GM21717 (cell line): ENCODE measurements around the gene LRRIQ4.

Experiments used
- ATAC-seq: cut with Tn5 transposase; IDR thresholded peaks from one replicate; pipeline ENCODE4 v1.9.1; 2021; ENCODE audit warnings: mild to moderate bottlenecking, moderate library complexity; ENCODE audit not compliant: unreplicated experiment

Gene LRRIQ4

DNA sequence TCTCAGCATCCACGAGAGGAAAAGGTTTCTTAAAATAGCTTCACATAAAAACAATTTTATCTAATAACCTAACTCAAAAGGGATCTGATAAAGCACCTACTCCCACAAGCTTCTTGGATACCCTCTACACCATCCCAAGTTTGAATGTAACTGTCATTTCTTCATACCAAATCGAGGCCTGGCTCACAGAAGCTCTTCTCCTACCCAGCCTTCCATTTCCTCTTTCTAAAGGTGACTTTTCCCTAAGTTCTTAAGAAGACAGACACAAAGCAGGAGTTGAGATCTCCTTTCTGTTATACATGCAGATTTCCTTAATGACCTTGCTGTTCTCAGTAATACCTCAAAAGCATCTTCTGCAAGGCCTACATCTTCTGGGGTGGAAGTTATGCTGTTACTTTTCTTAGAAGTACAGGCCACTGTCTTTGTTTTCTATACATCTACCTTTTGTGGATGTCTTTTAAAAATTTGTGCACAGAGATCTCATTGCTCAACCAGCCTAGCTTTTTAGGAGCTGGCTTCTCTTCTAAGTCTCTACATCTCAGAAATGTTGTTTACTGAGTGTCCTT, 3.4 kb upstream of the LRRIQ4 start:
- no peak for ATAC-seq

DNA sequence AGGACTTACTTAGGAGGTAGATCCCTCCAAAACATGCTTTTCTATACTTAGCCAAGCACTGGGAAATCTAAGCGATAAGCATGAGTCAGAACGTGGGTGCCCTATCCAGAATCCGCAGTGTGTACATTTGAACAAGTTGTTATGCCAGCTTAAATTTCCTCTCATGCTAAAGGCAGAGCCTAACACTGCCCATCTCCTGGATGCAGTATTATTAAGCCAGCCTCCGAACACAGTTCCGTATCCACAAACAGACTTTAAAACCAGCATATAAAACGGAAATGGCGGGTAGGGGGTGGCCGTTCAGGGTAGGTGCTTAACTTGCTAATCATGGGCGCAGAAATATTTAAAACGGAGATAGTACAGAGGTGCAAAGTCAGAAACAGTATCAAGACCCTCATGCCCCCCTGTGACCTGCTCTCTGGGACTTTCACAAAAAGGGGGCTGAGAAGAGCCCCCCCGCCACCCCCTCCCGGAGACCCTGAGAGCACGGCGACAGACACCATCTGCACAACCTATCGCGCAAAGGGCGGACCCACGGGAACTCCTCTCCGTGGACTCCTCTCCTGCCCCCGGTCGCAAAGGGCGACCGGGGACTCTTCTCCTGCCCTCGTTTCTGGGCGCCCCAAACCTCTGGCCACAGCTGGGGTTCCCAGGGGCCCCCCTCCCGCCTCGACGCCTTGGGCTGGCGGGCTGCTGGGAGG, 889 bp upstream of the LRRIQ4 start:
- no peak for ATAC-seq

DNA sequence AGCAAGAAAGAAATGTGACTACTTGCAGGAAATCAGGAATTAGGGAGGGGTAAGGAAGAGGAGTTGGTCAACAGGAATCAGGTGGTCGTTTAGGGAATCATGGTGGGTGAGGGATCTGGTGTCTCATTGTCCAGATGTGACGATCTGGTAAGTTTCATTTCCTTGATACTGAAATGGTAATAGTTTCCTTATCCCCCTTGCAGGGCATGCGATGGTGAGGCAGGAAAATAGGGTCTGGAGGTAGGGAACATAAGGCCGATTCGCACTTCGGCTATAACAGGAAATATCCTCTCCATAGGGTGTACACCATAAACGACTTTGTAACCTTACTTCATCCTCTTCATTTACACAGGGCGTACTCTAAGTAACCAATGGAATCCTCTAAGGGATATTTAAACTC, 608 bp downstream of the LRRIQ4 start:
- ATAC-seq: no peak

DNA sequence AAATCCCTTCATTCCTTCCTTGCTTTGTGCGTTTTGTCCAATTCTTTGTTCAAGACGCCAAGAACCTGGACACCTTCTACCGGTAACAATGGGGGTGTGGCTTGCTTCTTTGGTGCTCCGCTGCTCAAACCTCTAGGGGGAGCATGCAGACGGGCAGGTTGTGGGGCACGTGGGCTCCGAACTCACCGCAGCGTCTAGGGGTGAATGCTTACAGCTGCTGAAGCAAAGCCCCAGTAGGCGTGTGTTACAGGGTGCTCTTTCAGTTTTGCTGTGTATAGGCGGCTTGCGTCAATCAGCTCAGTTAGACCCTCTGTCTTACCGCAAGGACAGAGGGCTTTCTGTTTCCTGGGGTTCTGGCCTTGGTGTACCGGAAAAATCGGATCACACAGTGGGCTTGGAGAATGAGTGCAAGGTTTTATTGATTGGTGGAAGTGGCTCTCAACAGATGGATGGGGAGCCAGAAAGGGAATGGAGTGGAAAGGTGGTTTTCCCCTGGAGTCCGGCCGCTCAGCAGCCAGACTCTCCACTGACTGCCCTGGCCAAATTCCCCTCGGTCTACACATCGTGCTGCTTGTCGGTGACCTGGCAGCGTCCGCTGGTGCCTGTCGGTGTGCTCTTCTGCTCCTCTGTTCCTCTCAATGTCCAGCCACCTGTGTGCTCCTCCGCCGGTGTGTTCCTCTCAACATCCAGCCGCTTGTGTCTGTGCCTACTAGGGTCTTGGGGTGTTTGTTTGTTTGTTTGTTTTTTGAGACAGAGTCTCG, 1.3 kb downstream of the LRRIQ4 start:
- peak; percentile 88 for ATAC-seq

DNA sequence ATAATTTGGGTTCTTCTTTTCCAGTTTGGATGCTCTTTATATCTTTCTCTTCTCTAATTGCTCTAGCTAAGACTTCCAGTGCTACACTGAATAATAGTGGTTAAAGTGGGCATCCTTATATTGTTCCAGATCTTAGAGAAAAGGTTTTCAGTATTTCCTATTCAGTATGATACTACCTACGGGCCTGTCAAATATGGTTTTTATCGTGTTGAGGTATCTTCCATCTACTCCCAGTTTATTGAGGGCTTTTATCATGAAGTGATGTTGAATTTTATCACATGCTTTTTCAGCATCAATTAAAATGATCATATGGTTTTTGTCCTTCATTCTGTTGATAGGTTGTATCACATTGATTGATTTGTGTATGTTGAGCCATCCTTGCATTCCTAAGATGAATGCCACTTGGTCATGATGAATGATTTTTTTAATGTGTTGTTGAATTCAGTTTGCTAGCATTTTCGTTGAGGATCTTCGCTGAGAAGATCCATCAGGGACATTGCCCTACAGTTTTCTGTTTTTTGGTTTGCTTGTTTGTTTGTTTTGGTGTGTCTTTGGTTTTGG, 3.0 kb downstream of the LRRIQ4 start:
- ATAC-seq: no peak

DNA sequence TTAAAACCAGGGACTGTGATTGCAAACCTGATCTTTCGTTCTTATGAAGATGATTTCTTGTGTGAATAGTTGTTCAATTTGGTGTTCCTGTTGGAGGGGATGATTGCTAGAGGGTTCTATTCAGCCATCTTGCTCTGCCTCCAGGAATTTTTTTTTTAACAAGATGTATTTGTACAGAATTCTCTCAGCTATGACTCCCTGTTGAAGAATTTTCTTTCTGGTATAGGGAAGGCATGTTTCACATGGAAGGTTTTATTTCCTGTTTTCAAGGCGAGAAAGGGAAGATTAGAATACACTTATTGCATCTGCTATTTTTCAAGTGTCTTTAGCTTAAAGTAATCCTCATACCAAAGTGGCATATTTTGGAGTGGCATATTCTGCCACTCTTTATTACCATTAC, 5.6 kb downstream of the LRRIQ4 start:
- no peak for ATAC-seq

DNA sequence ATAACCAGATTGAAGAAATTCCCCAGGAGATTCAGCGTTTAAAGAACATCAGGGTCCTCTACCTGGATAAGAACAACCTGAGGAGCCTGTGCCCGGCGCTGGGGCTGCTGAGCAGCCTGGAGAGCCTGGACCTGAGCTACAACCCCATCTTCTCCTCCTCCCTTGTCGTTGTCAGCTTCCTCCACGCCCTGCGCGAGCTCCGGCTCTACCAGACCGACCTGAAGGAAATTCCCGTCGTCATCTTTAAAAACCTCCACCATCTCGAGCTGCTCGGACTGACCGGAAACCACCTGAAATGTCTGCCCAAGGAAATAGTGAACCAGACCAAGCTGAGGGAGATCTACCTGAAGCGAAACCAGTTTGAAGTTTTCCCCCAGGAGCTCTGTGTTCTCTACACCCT, 9.4 kb downstream of the LRRIQ4 start:
- ATAC-seq: no peak

DNA sequence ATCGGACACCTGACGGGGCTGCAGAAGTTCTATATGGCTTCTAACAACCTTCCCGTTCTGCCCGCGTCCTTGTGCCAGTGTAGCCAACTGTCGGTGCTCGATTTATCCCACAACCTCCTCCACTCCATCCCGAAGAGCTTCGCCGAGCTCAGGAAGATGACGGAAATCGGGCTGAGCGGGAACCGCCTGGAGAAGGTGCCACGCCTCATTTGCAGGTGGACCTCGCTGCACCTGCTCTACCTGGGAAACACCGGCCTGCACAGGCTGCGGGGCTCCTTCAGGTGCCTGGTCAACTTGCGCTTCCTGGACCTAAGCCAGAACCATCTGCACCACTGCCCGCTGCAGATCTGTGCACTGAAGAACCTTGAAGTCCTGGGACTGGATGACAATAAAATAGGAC, 9.9 kb downstream of the LRRIQ4 start:
- no peak for ATAC-seq

DNA sequence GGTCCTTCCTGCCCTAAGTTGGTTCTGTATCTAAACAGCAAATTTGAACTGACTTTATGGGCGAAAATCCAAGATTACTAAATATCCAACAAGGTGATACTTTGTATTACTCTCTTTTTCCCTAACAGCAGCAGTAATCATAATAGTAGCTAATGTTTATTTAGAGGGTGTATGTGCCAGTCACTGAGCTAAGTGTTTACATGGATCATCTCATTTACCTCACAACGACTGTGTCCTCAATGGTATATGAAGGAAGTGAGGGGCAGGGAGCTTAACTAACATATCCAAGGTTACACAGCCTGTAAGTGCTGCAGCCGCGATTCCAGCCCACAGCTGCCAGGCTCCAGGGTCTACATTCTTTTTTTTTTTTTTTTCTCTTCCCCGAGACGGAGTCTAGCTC, 10.3 kb downstream of the LRRIQ4 start:
- no peak for ATAC-seq

DNA sequence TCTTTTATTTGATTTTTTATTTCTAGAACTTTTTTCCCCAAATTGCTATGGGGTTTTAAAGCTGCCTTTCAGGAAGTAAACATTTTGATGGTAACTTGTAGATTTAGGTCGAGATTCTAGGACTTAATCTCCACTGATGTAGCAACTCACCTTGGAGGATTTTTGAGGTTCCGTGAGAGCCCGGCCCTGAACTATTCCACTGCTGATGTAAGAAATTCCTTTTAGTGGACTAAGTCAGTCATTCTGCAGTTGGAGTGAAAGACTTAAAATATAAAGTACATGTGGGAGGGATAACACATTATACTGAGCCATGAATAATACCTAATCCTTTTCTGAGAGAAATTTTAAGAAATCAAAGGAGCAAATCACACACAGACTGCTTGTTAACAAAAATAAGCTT, 12.6 kb downstream of the LRRIQ4 start:
- ATAC-seq: no peak

DNA sequence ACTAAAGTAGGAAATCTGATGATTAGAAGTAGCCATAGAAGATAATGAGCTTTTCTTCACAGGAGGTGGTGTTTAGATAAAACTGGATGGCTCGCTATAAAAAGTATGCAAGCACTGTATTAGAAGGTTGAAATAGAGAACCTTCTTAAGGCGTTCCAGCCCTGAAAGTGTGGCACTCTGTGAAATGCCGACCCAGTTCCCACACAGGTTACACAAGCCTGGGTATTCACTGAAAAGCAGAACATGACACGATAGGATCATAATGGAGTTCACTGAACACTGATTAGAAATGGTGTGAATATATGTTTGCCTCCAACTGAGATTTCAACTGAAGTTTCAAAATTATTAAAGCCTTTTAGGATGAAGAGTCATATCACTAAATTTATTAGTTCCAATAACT, 15.0 kb downstream of the LRRIQ4 start:
- no peak for ATAC-seq

DNA sequence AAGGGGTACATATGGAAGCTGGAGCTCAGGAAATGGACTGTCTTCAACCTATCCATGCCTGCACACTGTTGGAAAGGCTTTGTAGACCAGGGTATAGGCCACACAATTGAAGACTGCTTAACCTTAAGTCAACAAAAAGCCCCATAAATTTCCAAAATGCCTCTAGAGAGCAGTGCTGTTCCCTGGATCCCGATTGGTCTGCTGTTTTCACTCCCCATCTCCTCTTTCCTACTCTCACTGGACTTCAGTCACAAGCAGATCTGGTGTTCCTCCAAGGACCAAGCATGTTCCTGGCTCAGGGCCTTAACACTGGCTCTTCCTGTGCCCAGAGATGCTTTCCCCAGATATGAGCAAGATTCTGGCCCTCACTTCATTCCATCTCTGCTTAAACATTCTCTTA, 22.9 kb downstream of the LRRIQ4 start:
- ATAC-seq: no peak

DNA sequence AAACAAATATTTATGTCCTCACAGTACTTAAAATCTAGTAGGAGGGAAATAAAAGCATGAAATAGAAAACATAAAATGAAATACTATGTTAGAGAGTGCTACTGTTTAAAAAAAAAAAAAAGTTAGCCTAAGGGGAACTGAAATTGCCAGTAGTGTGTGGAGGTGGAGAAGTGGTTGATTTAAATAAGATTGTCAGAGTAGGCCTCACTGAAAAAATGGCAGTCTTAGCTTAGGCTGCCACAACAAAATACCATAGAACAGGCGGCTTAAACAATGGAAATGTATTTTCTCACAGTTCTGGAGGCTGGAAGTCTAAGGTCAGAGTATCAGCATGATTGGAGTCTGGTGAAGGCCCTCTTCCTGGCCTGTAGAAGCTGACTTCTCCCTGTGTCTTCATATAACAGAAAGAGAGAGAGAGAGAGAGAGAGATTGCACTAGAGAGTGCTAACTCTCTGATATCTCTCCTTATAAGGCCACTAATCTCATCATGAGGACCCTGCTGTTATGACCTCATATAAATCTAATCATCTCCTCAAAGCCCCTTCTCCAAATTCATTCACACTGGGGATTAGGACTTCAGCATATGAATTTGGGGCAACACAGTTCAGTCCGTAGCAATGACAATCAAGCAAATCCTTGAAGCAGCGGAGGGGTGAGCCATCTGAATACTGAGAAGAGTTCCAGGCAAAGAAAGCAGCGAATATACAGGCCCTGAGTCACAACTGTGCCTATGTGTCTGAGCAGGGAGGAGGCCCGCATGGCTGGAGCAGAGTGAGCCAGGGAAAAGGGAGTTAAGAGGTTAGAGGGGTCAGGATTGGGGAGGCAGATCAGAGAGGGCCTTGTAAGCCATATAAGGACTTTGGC, 23.6 kb downstream of the LRRIQ4 start:
- ATAC-seq: peak; percentile 92

DNA sequence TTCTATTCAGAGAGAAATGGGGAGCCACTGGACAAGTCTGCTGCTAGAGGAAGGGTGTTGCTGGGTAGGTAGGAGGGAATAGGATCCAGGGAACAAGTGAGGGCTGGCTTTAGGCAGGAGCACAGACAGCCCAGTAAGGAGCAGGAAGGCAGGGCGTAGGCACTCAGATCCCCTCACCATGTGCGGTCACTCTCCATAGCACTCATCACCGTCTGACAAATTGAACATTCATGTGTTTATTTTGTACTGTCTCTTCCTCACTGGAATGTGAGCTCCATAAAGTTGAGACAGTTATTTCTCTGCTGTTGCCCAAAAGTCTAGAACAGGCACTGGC, 24.2 kb downstream of the LRRIQ4 start:
- ATAC-seq: no peak

DNA sequence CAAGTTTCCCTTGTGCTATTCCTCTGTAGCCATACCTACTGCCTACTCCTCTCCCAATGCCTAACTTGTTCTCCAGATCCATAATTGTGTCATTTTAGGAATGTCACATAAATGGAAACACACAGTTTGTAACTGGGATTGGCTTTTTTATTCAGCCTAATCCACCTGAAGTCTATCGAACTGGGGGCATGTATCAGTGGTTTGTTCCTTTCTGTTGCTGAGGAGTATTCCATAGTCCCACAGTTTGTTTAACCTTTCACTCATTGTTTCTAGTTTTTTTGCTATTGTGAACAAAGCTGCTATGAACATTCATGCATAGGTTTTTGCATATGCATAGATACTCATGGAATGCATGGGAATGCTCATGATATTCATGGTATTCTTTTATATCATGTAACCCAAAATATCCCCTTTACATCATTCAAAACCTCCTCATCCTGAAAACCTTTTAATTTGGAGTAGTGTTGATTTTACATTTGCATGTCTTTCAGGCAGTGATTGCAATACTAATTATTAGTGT, 25.9 kb downstream of the LRRIQ4 start:
- no peak for ATAC-seq

DNA sequence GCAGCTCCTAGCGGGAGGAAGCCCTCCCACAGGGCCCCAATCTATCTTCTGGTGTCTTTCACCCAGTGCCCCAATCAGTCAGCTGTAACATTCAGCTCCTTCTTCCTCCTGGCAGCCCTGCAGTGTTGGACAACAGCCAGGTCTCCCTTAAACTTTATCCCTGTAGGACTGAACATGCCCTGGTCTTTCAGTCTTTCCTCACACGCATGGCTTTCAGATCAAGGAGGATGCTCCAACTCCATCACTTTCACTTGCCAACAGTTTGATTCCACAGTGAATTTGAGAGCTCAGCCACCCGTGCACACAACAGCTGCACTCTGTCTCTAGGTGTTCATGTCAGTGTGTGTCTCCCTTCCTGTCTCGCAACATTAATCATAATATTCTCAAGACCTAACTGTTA, 28.5 kb downstream of the LRRIQ4 start:
- peak; percentile 67 for ATAC-seq

DNA sequence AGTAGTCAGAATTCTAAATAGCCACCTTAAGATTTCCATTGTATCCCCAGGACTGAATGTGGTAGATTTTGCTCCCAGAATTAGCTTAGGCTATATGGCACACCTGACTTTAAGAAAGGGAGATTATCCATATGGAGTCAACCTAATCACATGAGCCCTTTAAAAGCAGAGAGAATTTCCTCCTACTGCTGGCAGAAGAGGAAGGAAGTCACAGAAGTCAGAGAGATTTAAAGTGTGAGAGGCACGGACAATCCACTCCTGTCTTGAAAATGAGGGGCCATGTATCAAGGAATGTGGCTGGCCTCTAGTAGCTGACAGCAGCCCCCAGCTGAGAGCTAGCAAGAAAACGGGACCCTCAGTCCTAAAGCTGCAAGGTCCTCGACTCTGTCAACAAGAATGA, 30.3 kb downstream of the LRRIQ4 start:
- no peak for ATAC-seq

DNA sequence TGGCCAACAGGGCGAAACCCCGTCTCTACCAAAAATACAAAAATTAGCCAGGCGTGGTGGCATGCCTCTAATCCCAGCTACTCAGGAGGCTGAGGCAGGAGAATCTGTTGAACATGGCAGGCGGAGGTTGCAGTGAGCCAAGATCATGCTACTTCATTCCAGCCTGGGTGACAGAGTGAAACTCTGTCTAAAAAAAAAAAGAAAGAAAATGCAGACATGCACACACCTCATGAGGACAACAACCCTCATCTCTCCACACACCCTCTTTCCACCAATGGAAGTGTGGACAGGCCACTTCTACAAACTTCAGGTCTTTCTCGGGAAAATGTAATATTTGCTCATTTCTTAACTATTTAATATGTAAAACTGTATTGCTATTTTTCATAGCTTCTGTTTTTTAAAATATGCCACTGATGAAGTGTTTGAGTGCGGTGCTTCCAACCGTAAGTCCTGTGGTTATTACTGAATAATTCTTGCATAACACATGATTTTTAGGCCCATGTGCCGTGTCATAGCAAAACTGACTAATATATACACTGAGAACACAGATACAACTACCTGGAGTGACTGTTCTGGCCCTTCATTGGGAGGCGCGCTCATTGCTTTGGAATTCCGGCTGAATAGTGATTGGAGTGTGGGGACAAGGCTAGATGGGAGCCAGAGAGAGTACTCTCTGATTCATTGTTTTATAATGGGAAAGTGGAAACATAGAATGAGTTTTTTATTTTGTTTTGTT, 34.0 kb downstream of the LRRIQ4 start:
- ATAC-seq: peak; percentile 96

DNA sequence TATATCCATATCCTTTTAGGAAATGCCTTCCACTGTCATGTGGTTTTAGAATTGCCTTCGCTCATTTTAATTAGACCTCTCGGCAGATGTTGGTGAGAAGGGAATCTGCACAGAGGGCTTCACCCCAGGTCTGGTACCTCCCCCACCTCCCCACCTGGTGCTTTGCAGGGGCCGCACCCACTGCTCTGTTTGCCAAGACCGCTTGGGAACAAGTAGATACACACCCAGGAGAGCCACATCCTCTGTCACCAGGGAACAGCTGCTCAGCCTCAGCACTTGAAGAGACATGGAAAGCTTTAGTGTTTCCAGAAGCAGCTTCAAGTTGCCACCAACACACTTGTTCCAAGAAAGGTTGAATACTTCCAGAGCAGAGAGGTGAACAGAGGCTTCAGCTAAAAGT, 35.2 kb downstream of the LRRIQ4 start:
- no peak for ATAC-seq

DNA sequence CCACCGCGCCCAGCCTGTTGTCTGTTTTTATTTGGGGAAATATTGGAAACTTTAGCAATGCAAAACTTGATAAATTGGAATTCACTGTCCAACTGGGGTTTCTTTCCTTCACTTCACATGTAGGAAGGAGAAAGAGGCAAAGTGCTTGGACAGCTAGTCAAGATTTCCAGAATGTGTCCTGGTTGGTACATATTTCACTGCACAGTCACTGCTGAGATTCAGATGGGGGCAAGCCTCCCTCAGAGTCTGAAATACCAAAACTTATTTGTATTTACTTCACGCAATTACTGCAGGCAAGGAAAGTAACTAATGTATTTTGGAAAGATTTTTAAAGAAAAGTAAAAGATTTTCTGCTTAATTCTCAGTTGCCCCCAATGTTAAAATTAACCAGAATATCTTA, 36.1 kb downstream of the LRRIQ4 start:
- no peak for ATAC-seq
